Activated CD8-positive, alpha-beta T cell treated with anti-CD3 and anti-CD28 coated beads for 36 hours (primary cell): Measurements from ENCODE around the gene CWC27. TPM values are rescaled to one million over a fixed set of nuclear protein-coding genes. Genes with fewer than 3 reads are reported as not detected.
"Not testable (repeated sequence)": the region's sequence is repeated elsewhere in the genome, so short reads cannot be mapped to it uniquely, and the experiment has no call there.

Experiments used
- ATAC-seq: fragments of 200-7000 bp; cut with Tn5 transposase; one replicate; pipeline ENCODE4 v1.10.0; 2021; ENCODE audit warnings: mild to moderate bottlenecking, moderate library complexity
- CTCF ChIA-PET: fragments of 350-600 bp; sonication (Branson Sonifier 250); formaldehyde crosslinking; loops from one replicate; lab custom pipeline; 2021; ENCODE audit warnings: antibody characterized with exemption; lab: Charles Lee
- POLR2A ChIA-PET: fragments of 350-600 bp; sonication (Branson Sonifier 250); formaldehyde crosslinking; loops from one replicate; lab custom pipeline; 2021; ENCODE audit warnings: antibody characterized with exemption; lab: Charles Lee
- DNase-seq: peaks from one replicate; pipeline ENCODE4 v3.0.0-alpha.2; 2020
- H3K27ac Mint-ChIP-seq: one replicate; pipeline ENCODE4 v1.8.0; 2021; ENCODE audit warnings: mild to moderate bottlenecking, mixed read lengths
- H3K27me3 Mint-ChIP-seq: one replicate; pipeline ENCODE4 v1.8.0; 2021; ENCODE audit warnings: mixed read lengths
- H3K36me3 Mint-ChIP-seq: one replicate; pipeline ENCODE4 v1.8.0; 2021; ENCODE audit warnings: low read depth, mixed read lengths
- H3K4me1 Mint-ChIP-seq: one replicate; pipeline ENCODE4 v1.8.0; 2021; ENCODE audit warnings: low read depth, mixed read lengths
- H3K4me3 Mint-ChIP-seq: one replicate; pipeline ENCODE4 v1.8.0; 2021; ENCODE audit warnings: mild to moderate bottlenecking, moderate library complexity, mixed read lengths
- H3K9me3 Mint-ChIP-seq: one replicate; pipeline ENCODE4 v1.8.0; 2021; ENCODE audit warnings: mixed read lengths
- CTCF ChIP-seq: fragments of 200-600 bp; IDR thresholded peaks from one replicate; pipeline ENCODE4 v1.8.0; 2022; ENCODE audit warnings: antibody characterized with exemption, mild to moderate bottlenecking
- intact Hi-C: fragments of 100-400 bp; cut with micrococcal nuclease; formaldehyde crosslinking; loops from one replicate; pipeline ENCODE4 v1.10.0; 2022
- total RNA-seq, 2 experiments: library from RNA; stranded (reverse); gene quantifications; one replicate each; pipeline ENCODE4 v1.2.3, GENCODE V29; 2021

Gene CWC27
- total RNA-seq, 2 experiments from 2014 or later: 32.3 to 38.1 TPM

- Mint-ChIP-seq H3K4me1 (no peaks in the 10 kb centered on the region), H3K9me3 (peaks cover 8% of the 10 kb centered on the region), H3K4me3 (no peak overlapping the region), H3K27me3 (no peaks in the 10 kb centered on the region), H3K27ac (no peak overlapping the region), H3K36me3 (peaks cover 53% of the 10 kb centered on the region)
- no peak for TF ChIP-seq CTCF
- ChIA-PET CTCF (no interaction called here), POLR2A (no interaction called here)
- intact Hi-C loops: no loop called here
- ATAC-seq (no peak), DNase-seq (no peak)
Measured at GRCh38 chr5:64899838-64900237, 131.1 kb downstream of the CWC27 start.

- intact Hi-C loops: no loop called here
Measured at GRCh38 chr5:64900618-64901017, 131.9 kb downstream of the CWC27 start.

GRCh38 chr5:64907399-64907798 lies 138.7 kb downstream of the CWC27 start:
- H3K4me1 Mint-ChIP-seq, DNase-seq, ATAC-seq, H3K27me3 Mint-ChIP-seq, H3K4me3 Mint-ChIP-seq, CTCF ChIA-PET, intact Hi-C loops, H3K27ac Mint-ChIP-seq: not testable (repeated sequence)
- H3K9me3 Mint-ChIP-seq: peaks cover 19% of the 10 kb centered on the region
- POLR2A ChIA-PET: interaction anchor here (0.5 kb wide), 1 partner anchor 498 kb away, joined by 3 read pairs; no protein-coding TSS in a partner anchor
- H3K36me3 Mint-ChIP-seq: peaks cover 50% of the 10 kb centered on the region

More at GRCh38 chr5:64900618-64901017, 131.9 kb downstream of the CWC27 start:
- CTCF ChIA-PET: interaction anchor here (1.0 kb wide), 1 partner anchor 96 kb away, joined by 3 read pairs; no protein-coding TSS in a partner anchor
- no peaks in the 10 kb centered on the region for H3K4me1 Mint-ChIP-seq
- peaks cover 49% of the 10 kb centered on the region for H3K36me3 Mint-ChIP-seq
- H3K27ac Mint-ChIP-seq: no peak overlapping the region
- TF ChIP-seq CTCF: no peak
- DNase-seq (no peak), ATAC-seq (no peak)
- POLR2A ChIA-PET: no interaction called here
- H3K27me3 Mint-ChIP-seq: no peaks in the 10 kb centered on the region
- H3K4me3 Mint-ChIP-seq: no peak overlapping the region
- peaks cover 10% of the 10 kb centered on the region for H3K9me3 Mint-ChIP-seq

- ChIA-PET POLR2A (no interaction called here), CTCF (no interaction called here)
- Mint-ChIP-seq H3K4me3 (no peak overlapping the region), H3K4me1 (no peaks in the 10 kb centered on the region), H3K9me3 (peaks cover 26% of the 10 kb centered on the region), H3K27me3 (no peaks in the 10 kb centered on the region), H3K27ac (no peak overlapping the region), H3K36me3 (peaks cover 43% of the 10 kb centered on the region)
- DNase-seq (no peak), ATAC-seq (no peak)
- intact Hi-C loops: no loop called here
- no peak for TF ChIP-seq CTCF
Measured at GRCh38 chr5:64914396-64914795, 145.7 kb downstream of the CWC27 start.

GRCh38 chr5:64918083-64918482 lies 149.4 kb downstream of the CWC27 start:
- no peak for TF ChIP-seq CTCF
- no peak for DNase-seq
- ChIA-PET CTCF (interaction anchor here (1.2 kb wide), 1 partner anchor 109 kb away, joined by 3 read pairs; no protein-coding TSS in a partner anchor), POLR2A (no interaction called here)
- Mint-ChIP-seq H3K36me3 (peaks cover 48% of the 10 kb centered on the region), H3K4me3 (no peak overlapping the region), H3K27ac (no peak overlapping the region), H3K27me3 (no peaks in the 10 kb centered on the region), H3K9me3 (peaks cover 39% of the 10 kb centered on the region), H3K4me1 (no peaks in the 10 kb centered on the region)
- no peak for ATAC-seq
- intact Hi-C loops: no loop called here

- no peak overlapping the region for H3K27ac Mint-ChIP-seq
- no peak for TF ChIP-seq CTCF
- CTCF ChIA-PET: no interaction called here
- H3K4me1 Mint-ChIP-seq: peaks cover 5% of the 10 kb centered on the region
- peaks cover 44% of the 10 kb centered on the region for H3K36me3 Mint-ChIP-seq
- H3K4me3 Mint-ChIP-seq: no peak overlapping the region
- no peak for DNase-seq
- H3K27me3 Mint-ChIP-seq: no peaks in the 10 kb centered on the region
- POLR2A ChIA-PET: no interaction called here
- intact Hi-C loops: no loop called here
- ATAC-seq: no peak
- H3K9me3 Mint-ChIP-seq: peaks cover 38% of the 10 kb centered on the region
Measured at GRCh38 chr5:64921386-64921785, 152.7 kb downstream of the CWC27 start.
